NCI-H774 (cell line): ENCODE results near the gene BRPF3.

Source experiments
- DNase-seq: peaks from one replicate; lab custom pipeline; 2025; lab: John Stamatoyannopoulos, UW

The BRPF3 gene

GRCh38 chr6:36232172-36232571 lies 35.6 kb downstream of the BRPF3 start:
- DNase-seq, result no peak

GRCh38 chr6:36235309-36235708 lies 38.8 kb downstream of the BRPF3 start:
- DNase-seq, result no peak

GRCh38 chr6:36235862-36236261 lies 39.3 kb downstream of the BRPF3 start:
- no peak for DNase-seq

GRCh38 chr6:36239774-36240173 lies 43.2 kb downstream of the BRPF3 start:
- no peak for DNase-seq

- no peak for DNase-seq
These were observed 45.2 kb downstream of the BRPF3 start for GRCh38 chr6:36241728-36242127.

- no peak for DNase-seq
These were observed 45.6 kb downstream of the BRPF3 start for GRCh38 chr6:36242161-36242560.

- DNase-seq, result no peak
These were observed 46.1 kb downstream of the BRPF3 start for GRCh38 chr6:36242626-36243025.

GRCh38 chr6:36243562-36244212 lies 47.1 kb downstream of the BRPF3 start:
- no peak for DNase-seq

GRCh38 chr6:36244641-36245280 lies 48.2 kb downstream of the BRPF3 start:
- DNase-seq, result no peak

- no peak for DNase-seq
These were observed 49.1 kb downstream of the BRPF3 start for GRCh38 chr6:36245572-36246061.

GRCh38 chr6:36246506-36247268 lies 50.1 kb downstream of the BRPF3 start:
- DNase-seq, result no peak

GRCh38 chr6:36247693-36248092 lies 51.1 kb downstream of the BRPF3 start:
- DNase-seq, result no peak

GRCh38 chr6:36248980-36249379 lies 52.4 kb downstream of the BRPF3 start:
- DNase-seq, result no peak

- no peak for DNase-seq
These were observed 53.0 kb downstream of the BRPF3 start for GRCh38 chr6:36249536-36249935.

- DNase-seq, result no peak
These were observed 55.5 kb downstream of the BRPF3 start for GRCh38 chr6:36252005-36252404.

- no peak for DNase-seq
These were observed 67.0 kb downstream of the BRPF3 start for GRCh38 chr6:36263390-36264000.

GRCh38 chr6:36265744-36266143 lies 69.2 kb downstream of the BRPF3 start:
- no peak for DNase-seq

GRCh38 chr6:36266913-36267644 lies 70.5 kb downstream of the BRPF3 start:
- DNase-seq, result no peak

- DNase-seq, result no peak
These were observed 71.4 kb downstream of the BRPF3 start for GRCh38 chr6:36267731-36268477.

GRCh38 chr6:36268478-36269275 lies 72.1 kb downstream of the BRPF3 start:
- DNase-seq, result no peak
